Ishikawa (cell line): ENCODE results near the gene TRUB1.

Experiments used
- CEBPB ChIP-seq: IDR thresholded peaks from 2 replicates; pipeline ENCODE4 v1.6.1; 2012
- CREB1 ChIP-seq: IDR thresholded peaks from 2 replicates; pipeline ENCODE4 v1.6.1; 2012; ENCODE audit warnings: low read depth
- EGR1 ChIP-seq: IDR thresholded peaks from 2 replicates; pipeline ENCODE4 v1.6.1; 2012
- EP300 ChIP-seq: IDR thresholded peaks from 2 replicates; pipeline ENCODE4 v1.6.1; 2012; ENCODE audit warnings: borderline replicate concordance
- FOXM1 ChIP-seq: IDR thresholded peaks from 2 replicates; pipeline ENCODE4 v1.6.1; 2012; ENCODE audit warnings: low read depth, borderline replicate concordance
- MAX ChIP-seq: IDR thresholded peaks from 2 replicates; pipeline ENCODE4 v1.6.1; 2012
- NFIC ChIP-seq: IDR thresholded peaks from 2 replicates; pipeline ENCODE4 v1.6.1; 2012
- RAD21 ChIP-seq: IDR thresholded peaks from 2 replicates; pipeline ENCODE4 v1.6.1; 2012; ENCODE audit warnings: low read depth
- TAF1 ChIP-seq: IDR thresholded peaks from 2 replicates; pipeline ENCODE4 v1.6.1; 2012; ENCODE audit warnings: low read depth, mild to moderate bottlenecking
- TCF12 ChIP-seq: IDR thresholded peaks from 2 replicates; pipeline ENCODE4 v1.6.1; 2012; ENCODE audit warnings: low read depth
- TEAD4 ChIP-seq: IDR thresholded peaks from 2 replicates; pipeline ENCODE4 v1.6.1; 2012
- USF1 ChIP-seq: IDR thresholded peaks from 2 replicates; pipeline ENCODE4 v1.6.1; 2012
- YY1 ChIP-seq: IDR thresholded peaks from 2 replicates; pipeline ENCODE4 v1.6.1; 2012; ENCODE audit warnings: low read depth
- ZBTB7A ChIP-seq: IDR thresholded peaks from 2 replicates; pipeline ENCODE4 v1.6.1; 2012; ENCODE audit warnings: low read depth
- TF ChIP-seq, protein P1 (sequence below): IDR thresholded peaks from 2 replicates; pipeline ENCODE4 v1.6.1; 2012; ENCODE audit warnings: low read depth, mild to moderate bottlenecking

TRUB1 gene

DNA sequence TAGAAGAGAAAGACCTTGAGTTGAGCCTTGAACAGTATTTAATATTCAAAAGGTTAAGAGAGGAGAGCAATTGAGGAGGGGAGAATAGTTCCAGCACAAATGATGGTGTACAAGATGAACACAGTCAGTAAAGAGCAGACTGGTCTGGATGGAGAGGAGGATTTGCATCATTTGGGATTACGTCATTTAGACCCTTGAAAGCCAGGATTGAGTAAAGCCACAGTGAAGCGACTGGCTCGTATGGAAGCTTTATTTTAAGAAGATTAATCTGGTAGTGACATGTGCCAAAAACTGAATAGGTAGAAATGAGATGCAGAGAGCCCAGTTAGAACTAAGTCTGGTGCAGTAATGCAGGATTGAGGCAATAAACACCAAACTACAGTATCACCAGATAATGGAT lies 52.6 kb downstream of the TRUB1 start:
- TF ChIP-seq FOXM1 (no peak), USF1 (no peak), EP300 (no peak), EGR1 (no peak), TAF1 (no peak), TEAD4 (no peak), TCF12 (no peak), RAD21 (no peak), MAX (no peak), YY1 (no peak)
- TF ChIP-seq, protein P1, sequence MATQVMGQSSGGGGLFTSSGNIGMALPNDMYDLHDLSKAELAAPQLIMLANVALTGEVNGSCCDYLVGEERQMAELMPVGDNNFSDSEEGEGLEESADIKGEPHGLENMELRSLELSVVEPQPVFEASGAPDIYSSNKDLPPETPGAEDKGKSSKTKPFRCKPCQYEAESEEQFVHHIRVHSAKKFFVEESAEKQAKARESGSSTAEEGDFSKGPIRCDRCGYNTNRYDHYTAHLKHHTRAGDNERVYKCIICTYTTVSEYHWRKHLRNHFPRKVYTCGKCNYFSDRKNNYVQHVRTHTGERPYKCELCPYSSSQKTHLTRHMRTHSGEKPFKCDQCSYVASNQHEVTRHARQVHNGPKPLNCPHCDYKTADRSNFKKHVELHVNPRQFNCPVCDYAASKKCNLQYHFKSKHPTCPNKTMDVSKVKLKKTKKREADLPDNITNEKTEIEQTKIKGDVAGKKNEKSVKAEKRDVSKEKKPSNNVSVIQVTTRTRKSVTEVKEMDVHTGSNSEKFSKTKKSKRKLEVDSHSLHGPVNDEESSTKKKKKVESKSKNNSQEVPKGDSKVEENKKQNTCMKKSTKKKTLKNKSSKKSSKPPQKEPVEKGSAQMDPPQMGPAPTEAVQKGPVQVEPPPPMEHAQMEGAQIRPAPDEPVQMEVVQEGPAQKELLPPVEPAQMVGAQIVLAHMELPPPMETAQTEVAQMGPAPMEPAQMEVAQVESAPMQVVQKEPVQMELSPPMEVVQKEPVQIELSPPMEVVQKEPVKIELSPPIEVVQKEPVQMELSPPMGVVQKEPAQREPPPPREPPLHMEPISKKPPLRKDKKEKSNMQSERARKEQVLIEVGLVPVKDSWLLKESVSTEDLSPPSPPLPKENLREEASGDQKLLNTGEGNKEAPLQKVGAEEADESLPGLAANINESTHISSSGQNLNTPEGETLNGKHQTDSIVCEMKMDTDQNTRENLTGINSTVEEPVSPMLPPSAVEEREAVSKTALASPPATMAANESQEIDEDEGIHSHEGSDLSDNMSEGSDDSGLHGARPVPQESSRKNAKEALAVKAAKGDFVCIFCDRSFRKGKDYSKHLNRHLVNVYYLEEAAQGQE, result no peak

- TF ChIP-seq EGR1 (no peak), YY1 (no peak), RAD21 (no peak), TEAD4 (no peak), NFIC (no peak), ZBTB7A (no peak), MAX (no peak), TCF12 (no peak), TAF1 (no peak), CEBPB (no peak), CREB1 (no peak)
- TF ChIP-seq, protein P1, result no peak
These were observed 53.0 kb downstream of the TRUB1 start for GRCh38 chr10:114990991-114991390.

DNA sequence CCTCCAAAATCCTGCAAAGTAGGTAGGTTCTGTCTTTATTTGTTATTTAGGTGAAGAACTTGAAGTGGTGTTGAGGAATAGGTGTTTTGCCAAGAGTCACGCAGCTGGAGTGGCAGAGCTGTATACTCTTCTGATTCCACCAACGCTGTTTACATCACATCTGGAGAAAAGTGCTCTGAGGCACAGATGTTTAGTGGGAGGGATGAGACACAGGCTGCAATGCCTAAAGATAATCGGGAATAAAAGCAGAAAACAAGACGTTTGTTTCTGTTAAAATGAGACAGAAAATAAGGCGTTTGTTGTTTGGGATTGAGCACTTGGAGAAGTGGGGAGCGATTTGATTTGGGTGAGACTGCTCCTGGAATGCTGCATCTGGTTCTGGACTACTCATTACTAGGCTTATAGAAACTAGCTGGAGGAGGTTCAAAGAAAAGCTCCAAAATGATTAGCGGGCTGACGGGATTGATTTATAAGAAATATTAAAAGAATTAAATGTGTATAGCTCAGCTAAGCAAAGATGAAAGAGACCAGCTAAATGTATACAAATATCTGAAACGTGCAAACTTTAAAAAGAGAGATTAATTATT lies 54.3 kb downstream of the TRUB1 start:
- TF ChIP-seq CEBPB (no peak), TAF1 (no peak), ZBTB7A (no peak), MAX (no peak), TCF12 (no peak), EGR1 (no peak), USF1 (no peak), EP300 (no peak), RAD21 (no peak), CREB1 (no peak), YY1 (no peak), FOXM1 (no peak), TEAD4 (no peak)
- TF ChIP-seq, protein P1, result no peak

- TF ChIP-seq TAF1 (no peak), EGR1 (no peak), NFIC (no peak), USF1 (no peak), TEAD4 (no peak), FOXM1 (no peak), MAX (no peak), ZBTB7A (no peak), EP300 (no peak), CREB1 (no peak), CEBPB (no peak), TCF12 (no peak), YY1 (no peak), RAD21 (no peak)
- TF ChIP-seq, protein P1, result no peak
These were observed 57.7 kb downstream of the TRUB1 start for GRCh38 chr10:114995468-114996247.
